ENCODE results near the gene NDRG4.
A peak's percentile ranks its signal among the peaks of the same experiment; 100 is the strongest.

The NDRG4 gene

GRCh38 chr16:58508671-58509251, 8.8 kb downstream of the NDRG4 start:
- no peak for TF ChIP-seq CTCF (conservative IDR thresholded peaks at IDR 0.05; ENCODE audit: control insufficient read depth, insufficient read depth, low read depth, low read length)
- no peak for DNase-seq (ENCODE audit: low read depth)
- H3K4me3 ChIP-seq (ENCODE audit: control insufficient read depth, low read depth, low read length): no peak overlapping the region

GRCh38 chr16:58509256-58510096, 9.5 kb downstream of the NDRG4 start:
- no peak for TF ChIP-seq CTCF (conservative IDR thresholded peaks at IDR 0.05; ENCODE audit: control insufficient read depth, insufficient read depth, low read depth, low read length)
- H3K4me3 ChIP-seq (ENCODE audit: control insufficient read depth, low read depth, low read length): no peak overlapping the region
- no peak for DNase-seq (ENCODE audit: low read depth)

- H3K4me3 ChIP-seq (ENCODE audit: control insufficient read depth, low read depth, low read length): no peak overlapping the region
- DNase-seq (ENCODE audit: low read depth): no peak
- no peak for TF ChIP-seq CTCF (conservative IDR thresholded peaks at IDR 0.05; ENCODE audit: control insufficient read depth, insufficient read depth, low read depth, low read length)
These were observed 10.3 kb downstream of the NDRG4 start for GRCh38 chr16:58510097-58510775.

- no peak overlapping the region for H3K4me3 ChIP-seq (ENCODE audit: control insufficient read depth, low read depth, low read length)
- no peak for DNase-seq (ENCODE audit: low read depth)
- no peak for TF ChIP-seq CTCF (conservative IDR thresholded peaks at IDR 0.05; ENCODE audit: control insufficient read depth, insufficient read depth, low read depth, low read length)
These were observed 11.1 kb downstream of the NDRG4 start for GRCh38 chr16:58510776-58511628.

- DNase-seq (ENCODE audit: low read depth): peak; percentile 56
- peak; percentile 66 for TF ChIP-seq CTCF (conservative IDR thresholded peaks at IDR 0.05; ENCODE audit: control insufficient read depth, insufficient read depth, low read depth, low read length)
- H3K4me3 ChIP-seq (ENCODE audit: control insufficient read depth, low read depth, low read length): no peak overlapping the region
These were observed 12.2 kb downstream of the NDRG4 start for GRCh38 chr16:58511933-58512815.
